ENCODE data around the gene BIRC6.
"Not testable (repeated sequence)": the region's sequence is repeated elsewhere in the genome, so short reads cannot be mapped to it uniquely, and the experiment has no call there.

Gene BIRC6

GRCh38 chr2:32522770-32523169, 165.9 kb downstream of the BIRC6 start:
- no peak for DNase-seq

GRCh38 chr2:32523686-32524085, 166.9 kb downstream of the BIRC6 start:
- no peak for DNase-seq

DNA sequence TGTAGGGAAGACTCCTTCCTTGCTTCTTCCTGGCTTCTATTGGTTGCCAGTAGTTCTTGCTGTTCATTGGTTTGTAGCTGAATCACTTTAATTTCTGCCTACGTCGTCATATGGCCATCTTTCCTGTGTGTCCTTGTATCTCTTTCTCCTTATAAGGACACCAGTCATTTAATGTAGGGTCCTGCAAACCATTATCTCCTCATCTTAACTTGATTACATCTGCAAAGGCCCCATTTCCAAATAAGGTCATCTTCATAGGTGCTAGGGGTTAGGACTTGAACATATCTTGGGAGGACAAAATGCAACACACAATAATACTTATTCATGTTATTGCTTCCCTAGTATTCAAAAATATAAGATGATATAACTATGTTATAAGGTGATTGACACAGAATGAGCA, 175.5 kb downstream of the BIRC6 start:
- no peak for DNase-seq

GRCh38 chr2:32532961-32533360, 176.1 kb downstream of the BIRC6 start:
- no peak for DNase-seq

- DNase-seq, result no peak
Measured at GRCh38 chr2:32534831-32535230, 178.0 kb downstream of the BIRC6 start.

GRCh38 chr2:32538735-32539134, 181.9 kb downstream of the BIRC6 start:
- no peak for DNase-seq

GRCh38 chr2:32552483-32552882, 195.7 kb downstream of the BIRC6 start:
- not testable (repeated sequence) for DNase-seq

DNA sequence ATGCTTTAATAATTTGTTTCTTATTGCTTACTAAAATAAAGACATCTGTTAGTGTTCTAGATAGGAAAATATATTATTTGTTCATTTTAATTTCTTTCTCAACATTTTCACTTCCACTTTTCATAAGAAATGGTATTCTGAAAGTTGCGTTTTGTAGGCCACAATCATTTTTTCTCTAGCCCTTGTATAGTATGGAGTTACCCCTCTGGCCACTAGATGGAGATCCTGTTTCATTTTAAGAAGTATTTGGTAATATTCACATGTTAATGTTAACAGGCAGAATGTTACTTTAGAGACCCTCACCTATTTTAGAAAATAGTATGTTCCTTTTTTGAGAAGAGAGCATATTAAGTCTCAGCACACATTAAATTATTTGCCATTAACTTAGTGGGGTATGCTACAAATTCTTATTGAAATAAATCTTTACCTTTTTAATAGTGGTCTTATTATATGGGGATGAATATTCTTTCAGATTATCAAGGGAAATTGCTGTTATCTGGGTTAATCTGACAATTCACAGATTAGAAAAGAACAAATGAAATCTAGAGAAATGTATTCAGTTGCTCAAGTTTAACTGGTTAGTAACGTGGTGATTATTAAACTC, 197.1 kb downstream of the BIRC6 start:
- DNase-seq, result no peak

GRCh38 chr2:32558492-32558891, 201.7 kb downstream of the BIRC6 start:
- no peak for DNase-seq

DNA sequence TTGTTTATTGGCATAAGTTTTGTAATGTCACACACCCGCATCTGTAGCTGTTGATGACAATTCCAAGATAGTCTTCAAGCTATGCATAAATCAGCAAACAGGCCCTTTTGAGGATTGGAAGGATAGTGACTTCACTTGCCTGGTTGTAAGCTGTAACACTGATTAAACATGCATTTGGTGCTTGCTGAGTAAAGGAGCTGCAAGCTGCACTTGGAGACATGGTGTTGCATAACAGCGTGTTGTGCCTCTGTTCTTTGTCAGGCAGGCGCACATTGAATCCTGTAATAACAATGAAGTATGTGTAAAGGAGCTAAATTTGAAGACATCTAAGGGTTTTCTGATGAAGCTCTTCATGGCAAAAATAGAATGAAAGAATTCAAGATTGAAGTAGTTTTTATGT, 202.3 kb downstream of the BIRC6 start:
- DNase-seq, result no peak

DNA sequence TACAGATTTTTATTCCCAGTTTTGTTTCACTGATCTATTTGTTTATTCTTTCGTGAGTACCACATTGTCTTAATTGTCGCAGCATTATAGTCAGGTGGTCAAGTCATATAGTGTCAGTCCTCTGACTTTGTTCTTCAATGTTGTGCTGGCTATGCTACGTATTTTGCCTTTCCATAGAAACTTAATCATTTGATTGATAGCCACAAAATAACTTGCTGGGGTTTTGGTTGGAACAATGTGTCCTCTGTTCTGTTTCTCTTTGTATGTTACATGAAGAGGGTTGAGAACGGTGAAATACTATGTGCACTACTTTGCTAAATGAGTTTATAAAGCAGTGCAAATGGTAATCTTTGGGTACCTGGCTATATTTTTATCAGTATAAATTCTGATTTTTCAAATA, 206.1 kb downstream of the BIRC6 start:
- DNase-seq, result no peak

- DNase-seq, result no peak
Measured at GRCh38 chr2:32564417-32565035, 207.7 kb downstream of the BIRC6 start.

- no peak for DNase-seq
Measured at GRCh38 chr2:32565902-32566301, 209.1 kb downstream of the BIRC6 start.

GRCh38 chr2:32572030-32572429, 215.2 kb downstream of the BIRC6 start:
- no peak for DNase-seq

- no peak for DNase-seq
Measured at GRCh38 chr2:32572737-32573136, 215.9 kb downstream of the BIRC6 start.

DNA sequence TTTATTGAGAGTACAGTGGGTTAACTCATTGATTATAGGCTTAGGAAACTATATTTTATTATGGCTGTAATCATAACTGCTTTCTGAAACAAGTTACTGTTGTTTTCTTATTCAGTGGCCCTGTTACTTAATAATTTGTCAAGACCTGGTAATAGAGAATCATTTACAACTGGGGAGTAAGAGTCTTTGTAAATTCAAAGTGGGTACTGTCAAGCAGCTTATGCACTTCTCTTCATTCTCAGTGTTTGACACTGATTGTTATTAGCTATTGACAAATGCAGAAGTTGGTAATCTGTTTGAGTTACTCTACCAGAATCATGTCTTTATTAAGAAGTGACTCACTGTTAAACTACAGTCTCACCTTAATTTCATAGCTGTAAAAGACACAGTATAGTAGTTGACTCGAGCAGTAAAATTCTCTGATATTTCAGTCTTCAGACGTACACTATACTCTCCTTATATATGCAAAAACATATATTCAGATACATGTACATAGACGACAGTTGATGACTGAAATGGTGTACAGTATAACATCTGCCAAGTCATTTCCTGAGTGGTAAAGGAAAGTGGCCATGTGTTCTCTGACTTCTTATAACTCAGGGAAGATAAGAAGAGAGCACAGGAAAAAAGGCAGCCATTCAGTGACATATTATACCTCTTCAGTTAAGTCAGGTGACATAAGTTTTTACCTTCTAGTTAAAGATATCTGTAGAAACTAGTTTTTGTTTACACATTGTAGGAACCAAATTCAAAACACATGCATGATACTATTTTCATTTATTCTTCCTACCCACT, 235.0 kb downstream of the BIRC6 start:
- DNase-seq, result no peak

- DNase-seq, result no peak
Measured at GRCh38 chr2:32594573-32594972, 237.8 kb downstream of the BIRC6 start.

DNA sequence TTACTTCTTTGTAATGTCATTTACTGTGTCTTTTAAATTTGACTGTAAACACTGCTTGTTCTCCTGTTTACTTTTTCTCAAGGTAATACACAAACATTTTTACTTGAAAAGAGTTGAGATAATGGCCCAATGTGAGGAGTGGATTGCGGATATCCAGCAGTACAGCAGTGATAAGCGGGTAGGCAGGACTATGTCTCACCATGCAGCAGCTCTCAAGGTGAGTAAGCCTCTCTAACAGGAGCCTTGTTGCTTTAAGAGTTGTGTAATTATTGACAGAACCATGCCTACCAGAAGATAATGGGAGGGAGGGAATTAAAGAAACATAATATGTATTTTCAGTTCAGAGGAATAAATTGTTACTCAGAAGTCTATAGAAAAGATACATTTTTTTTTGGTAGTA, 254.5 kb downstream of the BIRC6 start:
- no peak for DNase-seq

DNA sequence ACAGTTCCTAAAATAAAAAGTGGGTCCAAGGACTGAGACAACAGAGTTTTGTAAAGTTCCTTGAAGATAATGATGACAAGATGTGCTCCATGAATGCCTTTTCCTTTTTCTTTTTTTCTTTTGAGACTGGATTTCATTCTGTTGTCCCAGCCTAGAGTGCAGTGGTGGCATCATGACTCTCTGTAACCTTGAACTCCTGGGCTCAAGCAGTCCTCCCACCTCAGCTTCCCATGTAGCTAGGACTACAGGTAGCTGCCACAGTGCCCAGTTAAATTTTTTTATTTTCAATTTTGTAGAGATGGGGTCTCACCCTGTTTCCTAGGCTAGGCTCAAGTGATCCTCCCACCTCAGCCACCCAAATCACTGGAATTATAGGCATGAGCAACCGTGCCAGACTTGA, 254.9 kb downstream of the BIRC6 start:
- DNase-seq, result no peak

DNA sequence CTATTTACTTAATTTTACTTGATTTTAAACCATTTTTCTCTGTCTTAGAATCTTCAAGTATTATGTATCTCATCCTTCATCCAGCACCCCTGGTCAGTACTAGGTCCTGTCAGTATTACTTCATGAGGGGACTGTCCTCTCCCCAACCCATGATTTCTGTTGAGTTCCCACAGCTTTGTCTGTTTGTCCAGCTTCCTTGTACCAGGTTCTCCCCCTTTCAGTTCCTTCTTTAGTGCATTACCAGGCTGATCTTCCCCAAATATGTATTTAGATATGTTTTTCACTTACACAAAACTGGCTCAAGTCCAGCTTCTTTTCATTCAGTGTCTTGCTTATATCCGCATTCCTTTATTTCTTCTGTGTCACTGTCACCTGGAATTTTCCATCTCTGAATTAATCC, 257.3 kb downstream of the BIRC6 start:
- DNase-seq, result no peak

DNA sequence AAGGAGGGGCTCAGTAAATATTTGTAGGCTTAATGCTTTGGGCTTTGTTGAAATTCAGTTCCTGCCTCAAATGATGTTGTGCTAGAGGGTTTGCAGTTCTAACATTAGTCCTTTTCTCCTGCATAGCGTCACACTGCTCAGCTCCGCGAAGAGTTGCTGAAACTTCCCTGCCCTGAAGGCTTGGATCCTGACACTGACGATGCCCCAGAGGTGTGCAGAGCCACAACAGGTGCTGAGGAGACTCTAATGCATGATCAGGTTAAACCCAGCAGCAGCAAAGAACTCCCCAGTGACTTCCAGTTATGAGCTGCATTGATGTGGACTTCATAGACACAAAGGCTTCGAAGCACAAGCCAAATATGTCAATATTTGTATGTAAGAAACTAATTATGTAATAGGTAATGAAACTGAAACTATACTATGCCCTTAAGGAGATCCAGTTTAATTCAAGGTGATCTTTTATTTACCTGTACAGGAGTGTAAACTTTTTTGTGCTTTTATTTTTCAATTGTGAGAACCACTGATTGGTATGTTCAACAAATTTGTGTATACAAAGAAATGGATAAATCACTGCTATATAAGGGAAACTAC, 260.9 kb downstream of the BIRC6 start:
- DNase-seq, result no peak

- DNase-seq, result no peak
Measured at GRCh38 chr2:32622570-32623310, 265.9 kb downstream of the BIRC6 start.

DNA sequence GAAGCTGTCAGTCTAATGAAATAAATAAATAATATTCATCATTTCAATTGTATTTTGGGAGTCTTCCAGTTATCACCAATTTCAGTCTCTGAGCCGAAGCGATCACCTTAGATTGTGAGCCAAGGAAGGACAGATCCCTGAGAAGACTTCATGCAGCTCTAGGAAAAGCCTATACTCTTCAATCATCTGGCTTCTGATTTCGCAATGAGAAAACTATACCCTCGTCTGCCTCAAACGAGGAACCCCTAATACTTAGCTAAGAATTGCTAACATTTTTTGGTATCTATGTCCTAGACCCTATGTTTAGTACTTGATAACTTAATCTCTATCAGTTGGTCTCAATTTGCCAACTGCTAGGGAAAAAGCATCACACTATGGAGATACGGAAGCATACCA, 266.5 kb downstream of the BIRC6 start:
- DNase-seq, result no peak
